ENCODE results near the gene CD300E.
"Not testable (repeated sequence)": the region's sequence is repeated elsewhere in the genome, so short reads cannot be mapped to it uniquely, and the experiment has no call there.

DNA sequence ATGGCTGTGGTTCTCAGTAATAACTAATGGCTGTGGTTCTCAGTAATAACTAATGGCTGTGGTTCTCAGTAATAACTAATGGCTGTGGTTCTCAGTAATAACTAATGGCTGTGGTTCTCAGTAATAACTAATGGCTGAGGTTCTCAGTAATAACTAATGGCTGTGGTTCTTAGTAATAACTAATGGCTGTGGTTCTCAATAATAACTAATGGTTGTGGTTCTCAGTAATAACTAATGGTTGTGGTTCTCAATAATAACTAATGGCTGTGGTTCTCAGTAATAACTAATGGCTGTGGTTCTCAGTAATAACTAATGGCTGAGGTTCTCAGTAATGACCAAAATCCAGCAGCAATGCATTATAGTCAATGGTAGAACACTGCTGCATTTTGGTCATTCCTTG lies 49.9 kb downstream of the CD300E start:
- TF ChIP-seq CTCF (IDR thresholded peaks at IDR 0.05; ENCODE audit: poor library complexity, severe bottlenecking); EZH2 (IDR thresholded peaks at IDR 0.05; ENCODE audit: borderline replicate concordance, insufficient read depth, low read length, poor library complexity, severe bottlenecking); RAD21 (conservative IDR thresholded peaks at IDR 0.05); POLR2AphosphoS5 (IDR thresholded peaks at IDR 0.05); TAF1 (IDR thresholded peaks at IDR 0.05; ENCODE audit: low read depth); EP300 (conservative IDR thresholded peaks at IDR 0.05; ENCODE audit: poor library complexity, severe bottlenecking); MXI1 (conservative IDR thresholded peaks at IDR 0.05; ENCODE audit: poor library complexity, severe bottlenecking): not testable (repeated sequence)
